Esophagus muscularis mucosa (tissue), 4 donors: ENCODE data around the gene DLX3. TPM values are rescaled to one million over a fixed set of nuclear protein-coding genes. Genes with fewer than 3 reads are reported as not detected.

Experiments used
- DNase-seq: peaks from one replicate; pipeline ENCODE4 v3.0.0-alpha.2; 2017; ENCODE audit errors: extremely low spot score
- H3K27ac ChIP-seq, 4 donors: fragments of 200-600 bp; sonication (generic); replicated peaks in 1 of 4; 1 replicate in 3 of 4; 2 replicates in 1 of 4; pipeline ENCODE4 v1.5.1; 2016 to 2019; ENCODE audit warnings: mild to moderate bottlenecking in 1 of 4
- H3K27me3 ChIP-seq, 4 donors: fragments of 200-600 bp; sonication (generic); one replicate each; pipeline versions ENCODE4 v1.5.1 to v1.6.0; 2016 to 2019
- H3K36me3 ChIP-seq, 4 donors: fragments of 200-600 bp; sonication (generic); one replicate each; pipeline ENCODE4 v1.5.1; 2016 to 2019
- H3K4me1 ChIP-seq, 4 donors: fragments of 200-600 bp; sonication (generic); one replicate each; pipeline ENCODE4 v1.5.1; 2016 to 2019
- H3K4me3 ChIP-seq, 4 donors: fragments of 200-600 bp; sonication (generic); 1 replicate in 2 of 4; 2 replicates in 2 of 4; pipeline ENCODE4 v1.5.1; 2016 to 2019; ENCODE audit warnings: mild to moderate bottlenecking in 4 of 4, moderate library complexity in 1 of 4
- H3K9me3 ChIP-seq, 4 donors: fragments of 200-600 bp; sonication (generic); 1 replicate in 3 of 4; 2 replicates in 1 of 4; pipeline ENCODE4 v1.5.1; 2016 to 2019
- EP300 ChIP-seq: sonication (generic); formaldehyde crosslinking; IDR thresholded peaks from one replicate; pipeline ENCODE4 v1.6.1; 2017; ENCODE audit warnings: antibody characterized with exemption
- POLR2A ChIP-seq: fragments of 450-650 bp; IDR thresholded peaks from one replicate; pipeline ENCODE4 v1.6.1; 2017; ENCODE audit warnings: antibody characterized with exemption, moderate library complexity, mild to moderate bottlenecking, low read depth
- POLR2AphosphoS5 ChIP-seq, 2 donors: sonication (generic); formaldehyde crosslinking; IDR thresholded peaks; one replicate each; pipeline ENCODE4 v1.6.1; 2017; ENCODE audit warnings: antibody characterized with exemption in 2 of 2
- WGBS: methylation state at CpG from one replicate; pipeline ENCODE4 v1.1.5; 2018; 5-methylcytosine and 5-hydroxymethylcytosine counted together
- intact Hi-C: fragments of 100-400 bp; cut with DNase I; formaldehyde crosslinking; loops from one replicate; pipeline ENCODE4 v1.15.1; 2023
- total RNA-seq, 4 donors: library from RNA; depleted of rRNA; stranded (reverse); fragments of >200 nt; gene quantifications; one replicate each; pipeline versions ENCODE4 v1.1.0 to v1.2.1, GENCODE V29; 2016
- TF ChIP-seq, protein P1 (sequence below), 3 experiments: fragments of 200-600 bp in 2 of 3; fragments of 450-650 bp in 1 of 3; sonication (generic) in 2 of 3; IDR thresholded peaks; one replicate each; pipeline ENCODE4 v1.5.1; 2017 to 2019; ENCODE audit warnings: antibody characterized with exemption in 3 of 3, mild to moderate bottlenecking in 2 of 3, moderate library complexity in 1 of 3

The DLX3 gene
- total RNA-seq, 4 donors from 2014 or later: 0.32 TPM; not detected in 3

GRCh38 chr17:49969795-49970389, 25.1 kb downstream of the DLX3 start:
- DNase-seq: no peak
- Histone ChIP-seq H3K4me3 (peak overlapping the region; percentile 46 to 63 (median 50)), H3K36me3 (no peaks in the 10 kb centered on the region), H3K27ac (no peak overlapping the region), H3K9me3 (no peaks in the 10 kb centered on the region), H3K4me1 (peaks cover 34 to 50% (median 47%) of the 10 kb centered on the region in 4 donors), H3K27me3 (peaks cover 32 to 100% (median 84%) of the 10 kb centered on the region in 4 donors)
- no peak for TF ChIP-seq EP300
- no peak for TF ChIP-seq POLR2A
- TF ChIP-seq, protein P1, sequence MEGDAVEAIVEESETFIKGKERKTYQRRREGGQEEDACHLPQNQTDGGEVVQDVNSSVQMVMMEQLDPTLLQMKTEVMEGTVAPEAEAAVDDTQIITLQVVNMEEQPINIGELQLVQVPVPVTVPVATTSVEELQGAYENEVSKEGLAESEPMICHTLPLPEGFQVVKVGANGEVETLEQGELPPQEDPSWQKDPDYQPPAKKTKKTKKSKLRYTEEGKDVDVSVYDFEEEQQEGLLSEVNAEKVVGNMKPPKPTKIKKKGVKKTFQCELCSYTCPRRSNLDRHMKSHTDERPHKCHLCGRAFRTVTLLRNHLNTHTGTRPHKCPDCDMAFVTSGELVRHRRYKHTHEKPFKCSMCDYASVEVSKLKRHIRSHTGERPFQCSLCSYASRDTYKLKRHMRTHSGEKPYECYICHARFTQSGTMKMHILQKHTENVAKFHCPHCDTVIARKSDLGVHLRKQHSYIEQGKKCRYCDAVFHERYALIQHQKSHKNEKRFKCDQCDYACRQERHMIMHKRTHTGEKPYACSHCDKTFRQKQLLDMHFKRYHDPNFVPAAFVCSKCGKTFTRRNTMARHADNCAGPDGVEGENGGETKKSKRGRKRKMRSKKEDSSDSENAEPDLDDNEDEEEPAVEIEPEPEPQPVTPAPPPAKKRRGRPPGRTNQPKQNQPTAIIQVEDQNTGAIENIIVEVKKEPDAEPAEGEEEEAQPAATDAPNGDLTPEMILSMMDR (IDR thresholded peaks at IDR 0.05): no peak
- TF ChIP-seq POLR2AphosphoS5 (IDR thresholded peaks at IDR 0.05): no peak
- 9% methylated on average over 18 of the region's 18 CpGs for WGBS
- intact Hi-C loops: no loop called here

DNA sequence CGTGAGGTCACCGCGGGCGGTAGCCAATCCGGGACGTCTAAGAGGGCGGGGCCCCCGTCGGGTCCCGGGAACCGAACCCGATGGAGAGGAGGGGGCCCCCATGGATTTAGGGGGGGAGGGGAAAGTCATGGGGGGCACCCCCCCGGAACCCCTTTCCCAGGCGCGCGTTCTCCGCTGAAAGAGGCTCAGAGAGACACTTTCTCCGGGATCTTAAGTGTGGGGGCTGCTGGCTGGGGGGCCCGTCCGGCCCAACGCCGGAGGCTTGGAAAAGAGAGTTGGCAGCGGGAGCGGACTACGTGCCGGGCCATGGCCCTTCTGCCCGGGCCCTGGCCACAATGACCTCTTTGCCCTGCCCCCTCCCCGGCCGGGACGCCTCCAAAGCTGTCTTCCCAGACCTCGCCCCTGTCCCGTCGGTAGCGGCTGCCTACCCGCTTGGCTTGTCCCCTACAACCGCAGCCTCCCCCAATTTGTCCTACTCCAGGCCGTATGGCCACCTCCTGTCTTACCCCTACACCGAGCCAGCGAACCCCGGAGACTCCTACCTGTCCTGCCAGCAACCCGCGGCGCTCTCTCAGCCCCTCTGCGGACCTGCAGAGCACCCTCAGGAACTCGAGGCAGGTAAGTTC, 25.8 kb downstream of the DLX3 start, which contains the start of gene DLX4:
DLX4 (plus strand) TSS at position 57 of the 626 bp plus-strand sequence; CDS start at position 336, 279 bp downstream.
- peaks cover 32 to 100% (median 90%) of the 10 kb centered on the region in 4 donors for H3K27me3 ChIP-seq
- WGBS: 4% methylated on average over 41 of the region's 45 CpGs
- no peaks in the 10 kb centered on the region for H3K9me3 ChIP-seq
- no peak for DNase-seq
- H3K27ac ChIP-seq: no peak within 1 kb of the TSS
- peaks cover 40 to 56% (median 54%) of the 10 kb centered on the region in 4 donors for H3K4me1 ChIP-seq
- TF ChIP-seq, protein P1 (IDR thresholded peaks at IDR 0.05): no peak
- intact Hi-C loops: no loop called here
- H3K4me3 ChIP-seq: peak within 1 kb of the TSS; percentile 46 to 63 (median 50)
- no peaks in the 10 kb centered on the region for H3K36me3 ChIP-seq

DNA sequence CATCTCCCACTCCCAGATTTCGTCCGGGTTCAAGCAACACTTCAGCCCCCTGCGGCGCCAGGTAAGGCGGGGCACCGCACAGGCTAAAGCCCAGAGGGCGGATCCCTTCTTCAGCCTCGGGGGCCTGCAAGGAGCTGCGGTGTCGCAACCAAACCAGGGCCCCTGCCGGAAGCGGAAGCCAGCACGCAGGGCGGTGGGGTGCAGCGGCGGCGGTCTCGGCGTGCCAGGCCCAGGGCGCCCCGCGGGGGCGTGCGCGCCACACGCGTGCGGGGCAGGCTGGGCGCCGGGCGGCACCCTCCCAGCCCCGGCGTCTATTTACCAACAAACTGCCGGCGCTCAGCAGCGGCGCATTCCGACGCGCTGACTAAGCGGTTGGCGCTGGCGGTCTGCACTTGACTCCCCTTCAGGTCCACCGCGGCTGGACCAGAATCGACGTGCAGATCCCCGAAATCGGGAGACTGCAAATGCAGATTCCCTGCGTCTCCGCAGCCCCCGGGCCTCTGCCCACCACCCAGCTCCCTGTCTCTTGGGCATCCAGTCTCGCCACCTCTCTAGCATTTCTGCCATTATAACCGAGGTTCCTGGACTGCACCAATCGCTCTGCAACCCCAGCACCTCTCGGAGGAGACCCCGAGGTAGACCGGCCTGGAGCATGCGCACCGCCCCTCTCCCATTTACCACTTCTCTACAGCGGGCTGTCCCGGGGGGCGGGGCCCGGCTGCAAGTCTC, 26.5 kb downstream of the DLX3 start:
- intact Hi-C loops: no loop called here
- peaks cover 32 to 100% (median 95%) of the 10 kb centered on the region in 4 donors for H3K27me3 ChIP-seq
- no peak for DNase-seq

GRCh38 chr17:49967621-49968404, 27.2 kb downstream of the DLX3 start:
- Histone ChIP-seq H3K27me3 (peaks cover 29 to 100% (median 97%) of the 10 kb centered on the region in 4 donors), H3K27ac (no peak overlapping the region), H3K36me3 (no peaks in the 10 kb centered on the region), H3K4me1 (peaks cover 48 to 66% (median 59%) of the 10 kb centered on the region in 4 donors), H3K9me3 (no peaks in the 10 kb centered on the region), H3K4me3 (peak overlapping the region; percentile 46 to 63 (median 50))
- DNase-seq: no peak
- TF ChIP-seq EP300 (no peak), POLR2AphosphoS5 (IDR thresholded peaks at IDR 0.05) (no peak), POLR2A (no peak)
- TF ChIP-seq, protein P1 (IDR thresholded peaks at IDR 0.05): no peak
- WGBS: 24% methylated on average over 10 of the region's 10 CpGs
- intact Hi-C loops: no loop called here

More for the DNA sequence above, 26.5 kb downstream of the DLX3 start:
- Histone ChIP-seq H3K27ac (no peak overlapping the region), H3K4me1 (peaks cover 47 to 63% (median 60%) of the 10 kb centered on the region in 4 donors), H3K36me3 (no peaks in the 10 kb centered on the region), H3K9me3 (no peaks in the 10 kb centered on the region), H3K4me3 (peak overlapping the region; percentile 46 to 63 (median 50))
- TF ChIP-seq EP300: no peak
- no peak for TF ChIP-seq POLR2AphosphoS5 (IDR thresholded peaks at IDR 0.05)
- TF ChIP-seq, protein P1 (IDR thresholded peaks at IDR 0.05): no peak
- TF ChIP-seq POLR2A: no peak
- WGBS: under 1% methylated on average over 23 of the region's 64 CpGs
